Measurements from ENCODE around the gene RNF213.

Gene RNF213

GRCh38 chr17:80424878-80425765 lies 164.5 kb downstream of the RNF213 start:
- no peak for DNase-seq

GRCh38 chr17:80425835-80426426 lies 165.3 kb downstream of the RNF213 start:
- no peak for DNase-seq

GRCh38 chr17:80426671-80427326 lies 166.1 kb downstream of the RNF213 start:
- DNase-seq, result peak; percentile 89

- no peak for DNase-seq
Observed at GRCh38 chr17:80427366-80428282, 167.0 kb downstream of the RNF213 start.

- no peak for DNase-seq
Observed at GRCh38 chr17:80428363-80428762, 167.7 kb downstream of the RNF213 start.

GRCh38 chr17:80428796-80429195 lies 168.1 kb downstream of the RNF213 start:
- DNase-seq, result no peak

GRCh38 chr17:80429356-80430275 lies 169.0 kb downstream of the RNF213 start:
- no peak for DNase-seq

GRCh38 chr17:80430446-80431245 lies 170.0 kb downstream of the RNF213 start:
- DNase-seq, result no peak

- DNase-seq, result no peak
Observed at GRCh38 chr17:80431246-80432195, 170.9 kb downstream of the RNF213 start.

- DNase-seq, result no peak
Observed at GRCh38 chr17:80432350-80432955, 171.8 kb downstream of the RNF213 start.

GRCh38 chr17:80432961-80433550 lies 172.4 kb downstream of the RNF213 start:
- DNase-seq, result no peak

GRCh38 chr17:80433916-80434666 lies 173.4 kb downstream of the RNF213 start:
- DNase-seq, result no peak

- DNase-seq, result no peak
Observed at GRCh38 chr17:80437532-80437931, 176.9 kb downstream of the RNF213 start.

- DNase-seq, result no peak
Observed at GRCh38 chr17:80438806-80439205, 178.2 kb downstream of the RNF213 start.

- DNase-seq, result no peak
Observed at GRCh38 chr17:80439499-80439898, 178.8 kb downstream of the RNF213 start.

GRCh38 chr17:80441133-80441578 lies 180.5 kb downstream of the RNF213 start:
- DNase-seq, result peak; percentile 50

GRCh38 chr17:80441598-80442322 lies 181.1 kb downstream of the RNF213 start:
- no peak for DNase-seq

Measured in stimulated activated CD4-positive, alpha-beta T cell treated with anti-CD3 and anti-CD28 coated beads, Interleukin-4, amount 100 ng/mL, for 1 hour (primary cell).